Endodermal cell (in vitro differentiated cells): Measurements from ENCODE around the gene GNG14. TPM values are rescaled to one million over a fixed set of nuclear protein-coding genes. Genes with fewer than 3 reads are reported as not detected.

ENCODE experiments used
- DNase-seq: peaks from one replicate; pipeline ENCODE4 v3.0.0-alpha.2; 2017
- H3K27ac ChIP-seq: 2 replicates; pipeline ENCODE4 v1.5.1; 2013; ENCODE audit warnings: mild to moderate bottlenecking, low read depth, low read length, moderate library complexity
- H3K27me3 ChIP-seq: 2 replicates; pipeline ENCODE4 v1.6.1; 2013; ENCODE audit warnings: mild to moderate bottlenecking, low read length, moderate library complexity; ENCODE audit not compliant: insufficient read depth, control insufficient read depth, poor library complexity, severe bottlenecking
- H3K36me3 ChIP-seq: 2 replicates; pipeline ENCODE4 v1.7.0; 2013; ENCODE audit warnings: mild to moderate bottlenecking, low read length, moderate library complexity; ENCODE audit not compliant: control insufficient read depth, insufficient read depth
- H3K4me1 ChIP-seq: one replicate; pipeline ENCODE4 v1.7.0; 2013; ENCODE audit warnings: low read length; ENCODE audit not compliant: control insufficient read depth, insufficient read depth
- H3K4me3 ChIP-seq: 2 replicates; pipeline ENCODE4 v1.5.1; 2013; ENCODE audit warnings: mild to moderate bottlenecking, low read length, moderate library complexity
- H3K9ac ChIP-seq: 2 replicates; pipeline ENCODE4 v1.6.1; 2013; ENCODE audit warnings: mild to moderate bottlenecking, low read length, moderate library complexity; ENCODE audit not compliant: poor library complexity, severe bottlenecking; ENCODE audit errors: extremely low read depth
- H3K9me3 ChIP-seq: 2 replicates; pipeline ENCODE4 v1.6.1; 2013; ENCODE audit warnings: mild to moderate bottlenecking, low read length, moderate library complexity; ENCODE audit not compliant: control insufficient read depth
- H3K27ac Mint-ChIP-seq: 2 replicates; pipeline ENCODE4 v1.8.0; 2020; ENCODE audit warnings: mixed read lengths
- H3K27me3 Mint-ChIP-seq: 2 replicates; pipeline ENCODE4 v1.8.0; 2021; ENCODE audit warnings: mild to moderate bottlenecking, mixed read lengths; ENCODE audit not compliant: insufficient read depth
- H3K36me3 Mint-ChIP-seq: 2 replicates; pipeline ENCODE4 v1.8.0; 2020; ENCODE audit warnings: low read depth, mixed read lengths
- H3K4me1 Mint-ChIP-seq: 2 replicates; pipeline ENCODE4 v1.8.0; 2020; ENCODE audit warnings: mixed read lengths
- H3K4me3 Mint-ChIP-seq: 2 replicates; pipeline ENCODE4 v1.8.0; 2020; ENCODE audit warnings: mild to moderate bottlenecking, moderate library complexity, mixed read lengths
- H3K9me3 Mint-ChIP-seq: 2 replicates; pipeline ENCODE4 v1.8.0; 2020; ENCODE audit warnings: mild to moderate bottlenecking, mixed read lengths
- WGBS, 2 experiments: methylation state at CpG; one replicate each; pipeline versions ENCODE4 v1.1.5 to v1.1.7; 2013; ENCODE audit warnings: missing lambda C conversion rate in 2 of 2, mixed read lengths in 1 of 2; ENCODE audit not compliant: insufficient coverage in 1 of 2, insufficient read length in 1 of 2; 5-methylcytosine and 5-hydroxymethylcytosine counted together
- total RNA-seq, 2 donors: library from RNA; stranded (reverse); fragmentation: NEBNext Ultra II Directional in 1 of 2; extraction: Animal tissue kit (Norgen Biotek cat#: 25700) in 1 of 2; gene quantifications; 2 replicates in 1 of 2; 3 replicates in 1 of 2; pipeline ENCODE4 v1.2.1, GENCODE V29; 2021
- TF ChIP-seq, protein P1 (sequence below): fragments of 200-600 bp; sonication (generic); conservative IDR thresholded peaks from 2 replicates; pipeline ENCODE4 v1.5.0; 2021; ENCODE audit warnings: antibody characterized with exemption, mild to moderate bottlenecking

GNG14 gene
- total RNA-seq, 2 donors from 2014 or later, result not detected

DNA sequence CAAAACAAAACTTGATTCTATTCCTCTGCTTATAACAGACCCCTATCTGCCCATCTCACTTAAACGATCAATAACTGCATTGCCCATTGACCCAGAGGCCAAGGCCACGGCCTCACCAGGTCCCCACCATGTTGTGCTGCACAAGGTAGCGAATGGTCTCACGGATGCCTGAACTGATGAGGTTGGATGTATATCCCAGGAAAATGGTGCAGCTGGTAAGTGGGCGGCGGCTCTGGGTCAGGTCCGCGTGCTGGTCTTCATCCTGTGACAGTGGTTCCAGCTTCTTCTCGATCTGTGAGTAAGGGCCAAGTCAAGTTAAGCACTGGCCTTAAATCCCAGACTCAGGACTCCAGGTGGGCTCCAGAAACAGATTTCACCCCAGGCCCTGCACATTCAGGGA is 7.8 kb upstream of the GNG14 start:
- H3K9me3 ChIP-seq, result no peaks in the 10 kb centered on the region
- no peak overlapping the region for H3K27ac ChIP-seq
- Mint-ChIP-seq H3K27ac (no peak overlapping the region), H3K36me3 (peaks cover 46% of the 10 kb centered on the region), H3K4me1 (peaks cover 4% of the 10 kb centered on the region), H3K4me3 (peak overlapping the region; percentile 96), H3K27me3 (no peaks in the 10 kb centered on the region), H3K9me3 (no peaks in the 10 kb centered on the region)
- no peak for DNase-seq
- WGBS, 2 experiments, result 97 to 98% methylated on average over 8 to 9 of the region's 9 CpGs
- H3K27me3 ChIP-seq, result no peaks in the 10 kb centered on the region
- H3K4me1 ChIP-seq, result no peaks in the 10 kb centered on the region
- H3K4me3 ChIP-seq, result no peak overlapping the region
- H3K9ac ChIP-seq, result no peak overlapping the region
- H3K36me3 ChIP-seq, result peaks cover 48% of the 10 kb centered on the region
- TF ChIP-seq, protein P1, sequence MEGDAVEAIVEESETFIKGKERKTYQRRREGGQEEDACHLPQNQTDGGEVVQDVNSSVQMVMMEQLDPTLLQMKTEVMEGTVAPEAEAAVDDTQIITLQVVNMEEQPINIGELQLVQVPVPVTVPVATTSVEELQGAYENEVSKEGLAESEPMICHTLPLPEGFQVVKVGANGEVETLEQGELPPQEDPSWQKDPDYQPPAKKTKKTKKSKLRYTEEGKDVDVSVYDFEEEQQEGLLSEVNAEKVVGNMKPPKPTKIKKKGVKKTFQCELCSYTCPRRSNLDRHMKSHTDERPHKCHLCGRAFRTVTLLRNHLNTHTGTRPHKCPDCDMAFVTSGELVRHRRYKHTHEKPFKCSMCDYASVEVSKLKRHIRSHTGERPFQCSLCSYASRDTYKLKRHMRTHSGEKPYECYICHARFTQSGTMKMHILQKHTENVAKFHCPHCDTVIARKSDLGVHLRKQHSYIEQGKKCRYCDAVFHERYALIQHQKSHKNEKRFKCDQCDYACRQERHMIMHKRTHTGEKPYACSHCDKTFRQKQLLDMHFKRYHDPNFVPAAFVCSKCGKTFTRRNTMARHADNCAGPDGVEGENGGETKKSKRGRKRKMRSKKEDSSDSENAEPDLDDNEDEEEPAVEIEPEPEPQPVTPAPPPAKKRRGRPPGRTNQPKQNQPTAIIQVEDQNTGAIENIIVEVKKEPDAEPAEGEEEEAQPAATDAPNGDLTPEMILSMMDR, result no peak

GRCh38 chr19:12681074-12681987 is 6.5 kb upstream of the GNG14 start, which contains the start of gene DHPS:
DHPS (minus strand) TSS chr19:12681880; CDS start chr19:12681766, 114 bp downstream.
- H3K36me3 Mint-ChIP-seq, result peaks cover 34% of the 10 kb centered on the region
- peak; percentile 98 for DNase-seq
- peak within 1 kb of the TSS; percentile 95 for H3K4me3 ChIP-seq
- H3K27ac ChIP-seq, result peak within 1 kb of the TSS; percentile 99
- TF ChIP-seq, protein P1, result no peak
- peaks cover 36% of the 10 kb centered on the region for H3K36me3 ChIP-seq
- no peaks in the 10 kb centered on the region for H3K27me3 ChIP-seq
- peak within 1 kb of the TSS; percentile 100 for H3K9ac ChIP-seq
- 0% methylated on average over 33 to 68 of the region's 68 CpGs for WGBS, 2 experiments
- peaks cover 4% of the 10 kb centered on the region for H3K4me1 Mint-ChIP-seq
- peak within 1 kb of the TSS; percentile 98 for H3K27ac Mint-ChIP-seq
- no peaks in the 10 kb centered on the region for H3K9me3 Mint-ChIP-seq
- H3K27me3 Mint-ChIP-seq, result no peaks in the 10 kb centered on the region
- no peaks in the 10 kb centered on the region for H3K9me3 ChIP-seq
- no peaks in the 10 kb centered on the region for H3K4me1 ChIP-seq
- peak within 1 kb of the TSS; percentile 96 for H3K4me3 Mint-ChIP-seq

DNA sequence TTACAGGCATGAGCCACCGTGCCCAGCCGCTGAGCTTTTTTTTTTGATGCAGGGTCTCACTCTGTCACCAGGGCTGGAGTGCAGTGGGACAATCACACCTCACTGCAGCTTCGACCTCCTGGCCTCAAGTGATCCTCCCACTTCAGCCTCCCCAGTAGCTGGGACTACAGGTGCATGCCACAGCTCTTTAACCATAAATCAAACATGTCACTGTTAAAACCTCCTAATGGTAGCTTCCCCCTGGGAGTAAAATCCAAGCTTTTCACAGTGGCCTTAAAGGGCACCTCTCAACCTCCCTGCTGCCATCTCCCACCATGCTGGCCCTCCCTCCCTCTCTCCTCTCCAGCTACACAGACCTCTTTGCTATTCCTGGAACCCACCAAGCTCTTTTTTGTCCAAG is 2.0 kb upstream of the GNG14 start:
- TF ChIP-seq, protein P1, result no peak
- no peak overlapping the region for H3K27ac Mint-ChIP-seq

More for the DNA sequence above, 2.0 kb upstream of the GNG14 start:
- DNase-seq, result no peak
- Histone ChIP-seq H3K27me3 (no peaks in the 10 kb centered on the region), H3K36me3 (no peaks in the 10 kb centered on the region), H3K9ac (no peak overlapping the region), H3K4me1 (no peaks in the 10 kb centered on the region), H3K27ac (no peak overlapping the region), H3K9me3 (no peaks in the 10 kb centered on the region), H3K4me3 (no peak overlapping the region)
- Mint-ChIP-seq H3K4me1 (peaks cover 3% of the 10 kb centered on the region), H3K36me3 (peaks cover 7% of the 10 kb centered on the region), H3K4me3 (no peak overlapping the region), H3K9me3 (no peaks in the 10 kb centered on the region), H3K27me3 (no peaks in the 10 kb centered on the region)
- 84 to 96% methylated on average over 3 of the region's 3 CpGs for WGBS, 2 experiments
